ENCODE measurements around the gene LYPLA2.

The LYPLA2 gene

GRCh38 chr1:23837908-23838307 is 47.0 kb downstream of the LYPLA2 start:
- no peak for DNase-seq (ENCODE audit: low read depth in 2 of 2)

GRCh38 chr1:23838401-23838866 is 47.5 kb downstream of the LYPLA2 start:
- DNase-seq (ENCODE audit: low read depth in 2 of 2) = peak; percentile 68 to 75

- no peak for DNase-seq (ENCODE audit: low read depth in 2 of 2)
Measured at GRCh38 chr1:23843644-23844043, 52.7 kb downstream of the LYPLA2 start.
